Smooth muscle cell (in vitro differentiated cells): ENCODE measurements around the gene TBRG4. TPM values are rescaled to one million over a fixed set of nuclear protein-coding genes. Genes with fewer than 3 reads are reported as not detected.

Experiments used
- DNase-seq: peaks from one replicate; lab custom pipeline; 2025; ENCODE audit not compliant: unreplicated experiment; lab: John Stamatoyannopoulos, UW
- H2AFZ ChIP-seq: fragments of 200-600 bp; sonication (generic); 2 replicates; pipeline ENCODE4 v1.6.0; 2016; ENCODE audit warnings: antibody characterized with exemption, low read depth, mild to moderate bottlenecking
- H3F3A ChIP-seq: fragments of 200-600 bp; sonication (generic); 2 replicates; pipeline ENCODE4 v1.6.0; 2017; ENCODE audit warnings: antibody characterized with exemption, low read depth
- H3K27ac ChIP-seq: fragments of 200-600 bp; sonication (generic); 2 replicates; pipeline ENCODE4 v1.5.1; 2016; ENCODE audit warnings: low read depth, mild to moderate bottlenecking
- H3K27me3 ChIP-seq: fragments of 200-600 bp; sonication (generic); 2 replicates; pipeline ENCODE4 v1.6.1; 2016; ENCODE audit warnings: low read depth, mild to moderate bottlenecking
- H3K36me3 ChIP-seq: fragments of 200-600 bp; sonication (generic); 2 replicates; pipeline ENCODE4 v1.5.1; 2016; ENCODE audit warnings: low read depth
- H3K4me1 ChIP-seq: fragments of 200-600 bp; sonication (generic); 2 replicates; pipeline ENCODE4 v1.5.1; 2016; ENCODE audit warnings: low read depth
- H3K4me2 ChIP-seq: fragments of 200-600 bp; sonication (generic); 2 replicates; pipeline ENCODE4 v1.6.0; 2016; ENCODE audit warnings: mild to moderate bottlenecking
- H3K4me3 ChIP-seq: fragments of 200-600 bp; sonication (generic); 2 replicates; pipeline ENCODE4 v1.5.1; 2016; ENCODE audit warnings: mild to moderate bottlenecking
- H3K79me2 ChIP-seq: fragments of 200-600 bp; sonication (generic); 2 replicates; pipeline ENCODE4 v1.6.0; 2016; ENCODE audit warnings: low read depth, mild to moderate bottlenecking
- H3K9ac ChIP-seq: fragments of 200-600 bp; sonication (generic); 2 replicates; pipeline ENCODE4 v1.6.0; 2016; ENCODE audit warnings: low read depth
- H3K9me3 ChIP-seq: fragments of 200-600 bp; sonication (generic); replicated peaks from 2 replicates; pipeline ENCODE4 v1.5.1; 2016; ENCODE audit warnings: low read depth
- H4K20me1 ChIP-seq: fragments of 200-600 bp; sonication (generic); 2 replicates; pipeline ENCODE4 v1.6.0; 2016; ENCODE audit warnings: low read depth
- WGBS: methylation state at CpG from one replicate; pipeline ENCODE4 v1.1.7; 2016; ENCODE audit warnings: low lambda C conversion rate; 5-methylcytosine and 5-hydroxymethylcytosine counted together
- polyA plus RNA-seq: library from polyadenylated mRNA; unstranded; fragments of >200 nt; fragmentation: Nextera tagmentation; extraction: Ambion mirVana; gene quantifications from 2 replicates; pipeline ENCODE4 v1.2.1, GENCODE V29; 2016
- total RNA-seq: library from RNA; depleted of rRNA; stranded (reverse); fragments of >200 nt; gene quantifications from 2 replicates; pipeline ENCODE4 v1.2.3, GENCODE V29; 2014
- TF ChIP-seq, protein P1 (sequence below): fragments of 200-600 bp; sonication (generic); IDR thresholded peaks from 2 replicates; pipeline ENCODE4 v1.5.1; 2017; ENCODE audit warnings: borderline replicate concordance, mild to moderate bottlenecking, antibody characterized with exemption; ENCODE audit not compliant: insufficient read depth, poor library complexity, severe bottlenecking

Gene TBRG4
- total and polyA plus RNA-seq, 2 experiments from 2014 or later, result 30.2 to 52.5 TPM

DNA sequence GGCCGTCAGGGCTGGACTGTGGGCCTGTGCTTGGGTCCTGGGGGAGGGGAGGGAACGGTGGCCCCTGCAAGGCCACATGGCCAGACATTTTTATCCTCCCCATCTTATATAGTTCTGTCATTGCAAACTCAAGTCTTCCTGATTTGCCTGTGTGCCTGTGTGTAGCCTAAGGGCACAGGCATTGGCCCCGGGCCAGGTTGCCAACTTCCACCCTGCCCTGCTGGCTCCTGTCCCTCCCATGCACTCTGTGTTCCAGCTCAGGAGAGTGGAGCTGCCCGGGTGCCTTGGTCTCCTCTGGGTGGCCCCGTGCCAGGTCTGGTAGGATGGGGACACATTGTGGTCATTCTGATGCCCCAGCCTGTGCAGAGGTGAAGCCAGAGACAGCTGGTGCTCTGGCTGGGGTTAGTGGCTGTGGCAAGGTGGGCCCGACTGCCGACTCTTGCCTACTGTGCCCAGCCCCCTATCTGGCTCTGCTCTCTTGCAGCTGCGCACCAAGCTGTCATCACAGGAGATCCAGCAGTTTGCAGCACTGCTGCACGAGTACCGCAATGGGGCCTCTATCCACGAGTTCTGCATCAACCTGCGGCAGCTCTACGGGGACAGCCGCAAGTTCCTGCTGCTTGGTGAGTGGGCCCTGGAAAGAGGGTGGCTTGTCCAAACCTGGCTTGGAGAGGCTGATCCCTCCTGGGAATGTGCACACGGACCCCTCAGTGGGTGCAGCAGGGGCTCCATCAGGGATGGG lies 37.5 kb downstream of the TBRG4 start:
- H3K79me2 ChIP-seq, result no peaks in the 10 kb centered on the region
- no peaks in the 10 kb centered on the region for H3F3A ChIP-seq
- no peak for DNase-seq
- no peak overlapping the region for H3K4me3 ChIP-seq
- H3K36me3 ChIP-seq, result no peaks in the 10 kb centered on the region
- H3K27ac ChIP-seq, result no peak overlapping the region
- H3K27me3 ChIP-seq, result no peaks in the 10 kb centered on the region
- H3K4me1 ChIP-seq, result no peaks in the 10 kb centered on the region
- no peaks in the 10 kb centered on the region for H3K9me3 ChIP-seq
- H3K4me2 ChIP-seq, result no peak overlapping the region
- 96% methylated on average over 15 of the region's 15 CpGs for WGBS
- no peak overlapping the region for H2AFZ ChIP-seq
- peaks cover 10% of the 10 kb centered on the region for H4K20me1 ChIP-seq
- TF ChIP-seq, protein P1, sequence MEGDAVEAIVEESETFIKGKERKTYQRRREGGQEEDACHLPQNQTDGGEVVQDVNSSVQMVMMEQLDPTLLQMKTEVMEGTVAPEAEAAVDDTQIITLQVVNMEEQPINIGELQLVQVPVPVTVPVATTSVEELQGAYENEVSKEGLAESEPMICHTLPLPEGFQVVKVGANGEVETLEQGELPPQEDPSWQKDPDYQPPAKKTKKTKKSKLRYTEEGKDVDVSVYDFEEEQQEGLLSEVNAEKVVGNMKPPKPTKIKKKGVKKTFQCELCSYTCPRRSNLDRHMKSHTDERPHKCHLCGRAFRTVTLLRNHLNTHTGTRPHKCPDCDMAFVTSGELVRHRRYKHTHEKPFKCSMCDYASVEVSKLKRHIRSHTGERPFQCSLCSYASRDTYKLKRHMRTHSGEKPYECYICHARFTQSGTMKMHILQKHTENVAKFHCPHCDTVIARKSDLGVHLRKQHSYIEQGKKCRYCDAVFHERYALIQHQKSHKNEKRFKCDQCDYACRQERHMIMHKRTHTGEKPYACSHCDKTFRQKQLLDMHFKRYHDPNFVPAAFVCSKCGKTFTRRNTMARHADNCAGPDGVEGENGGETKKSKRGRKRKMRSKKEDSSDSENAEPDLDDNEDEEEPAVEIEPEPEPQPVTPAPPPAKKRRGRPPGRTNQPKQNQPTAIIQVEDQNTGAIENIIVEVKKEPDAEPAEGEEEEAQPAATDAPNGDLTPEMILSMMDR, result no peak
- H3K9ac ChIP-seq, result no peak overlapping the region

DNA sequence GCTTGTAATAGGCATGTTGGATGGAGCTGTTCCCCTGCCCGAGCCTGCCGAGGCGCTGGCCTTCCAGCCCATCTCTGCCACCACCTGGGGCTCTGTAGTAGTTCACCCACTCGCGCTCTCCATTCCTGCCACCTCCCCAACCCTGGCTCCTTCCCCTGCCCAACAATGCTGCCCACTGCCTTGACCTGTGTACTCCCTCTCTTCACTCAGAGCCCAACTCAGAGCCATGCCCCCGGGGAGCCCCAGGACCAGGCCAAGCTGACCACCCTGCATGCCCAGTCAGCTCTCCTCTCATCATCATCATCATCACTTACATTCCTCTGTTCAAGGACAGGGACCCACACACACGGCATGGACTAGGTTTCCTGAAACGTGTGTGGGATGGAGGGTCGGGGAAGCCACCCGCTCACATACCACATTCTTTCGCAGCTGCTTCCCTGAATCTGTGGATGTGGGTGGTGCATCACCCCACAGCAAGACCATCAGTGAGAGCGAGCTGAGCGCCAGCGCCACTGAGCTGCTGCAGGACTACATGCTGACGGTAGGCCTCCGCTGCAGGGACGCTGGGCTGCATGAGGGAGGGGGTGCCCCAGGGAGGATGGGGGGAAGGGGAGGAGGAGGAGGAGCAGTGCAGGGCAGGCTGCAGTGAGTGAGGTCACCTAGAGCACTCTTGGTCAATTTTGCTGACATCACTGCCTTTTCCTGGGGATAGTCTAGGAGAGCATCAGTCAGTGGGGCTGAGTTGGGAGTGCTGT lies 38.3 kb downstream of the TBRG4 start:
- H3F3A ChIP-seq, result no peaks in the 10 kb centered on the region
- no peak overlapping the region for H3K4me3 ChIP-seq
- TF ChIP-seq, protein P1, result no peak
- no peak overlapping the region for H2AFZ ChIP-seq
- peaks cover 12% of the 10 kb centered on the region for H4K20me1 ChIP-seq
- no peak overlapping the region for H3K4me2 ChIP-seq
- no peak overlapping the region for H3K27ac ChIP-seq
- DNase-seq, result no peak
- WGBS, result 95% methylated on average over 17 of the region's 17 CpGs
- no peaks in the 10 kb centered on the region for H3K9me3 ChIP-seq
- no peaks in the 10 kb centered on the region for H3K4me1 ChIP-seq
- H3K27me3 ChIP-seq, result no peaks in the 10 kb centered on the region
- H3K79me2 ChIP-seq, result no peaks in the 10 kb centered on the region
- no peaks in the 10 kb centered on the region for H3K36me3 ChIP-seq
- H3K9ac ChIP-seq, result no peak overlapping the region

DNA sequence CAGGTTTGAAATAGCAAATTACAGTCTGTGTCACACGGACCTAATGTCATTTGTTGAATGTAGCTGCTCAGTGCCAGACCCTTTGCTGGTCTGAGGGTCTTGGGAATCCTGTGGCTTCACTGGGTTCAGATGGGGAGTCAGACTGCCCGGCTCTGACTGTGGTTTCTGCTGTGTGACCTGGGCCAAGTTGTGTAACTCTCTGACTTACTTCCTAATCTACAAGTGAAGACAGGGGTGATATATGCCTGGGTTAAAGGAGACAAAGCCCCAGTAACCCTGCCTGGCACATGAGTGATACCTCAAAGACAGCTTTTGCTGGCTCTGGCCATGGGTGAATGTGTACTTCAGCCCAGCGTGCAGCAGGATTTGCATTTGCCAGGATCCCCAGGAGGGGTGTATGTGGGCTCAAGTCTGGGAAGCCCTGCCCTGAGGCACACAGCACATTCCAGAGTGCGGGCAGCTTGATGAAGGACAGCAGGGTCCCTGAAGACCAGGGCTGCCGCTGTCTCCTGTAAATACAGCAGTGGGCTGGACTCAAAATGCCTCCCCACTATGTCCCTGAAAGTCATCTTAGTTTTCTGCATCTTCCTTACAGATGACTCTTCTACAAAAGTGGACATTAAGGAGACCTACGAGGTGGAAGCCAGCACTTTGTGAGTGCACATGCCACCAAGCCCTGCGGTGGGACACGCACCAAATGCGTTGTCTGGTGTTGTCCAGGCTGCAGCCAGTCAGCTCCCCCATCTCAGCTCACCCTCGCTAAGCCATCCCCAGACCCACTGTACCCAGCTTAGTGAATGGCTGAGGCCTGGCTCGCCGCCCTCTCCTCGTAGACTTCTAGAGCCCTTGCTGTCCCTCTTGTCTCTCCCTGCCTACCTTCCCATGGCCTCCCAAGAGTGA lies 39.1 kb downstream of the TBRG4 start:
- Histone ChIP-seq H3K9ac (no peak overlapping the region), H3F3A (no peaks in the 10 kb centered on the region), H2AFZ (no peak overlapping the region), H4K20me1 (peaks cover 21% of the 10 kb centered on the region), H3K4me1 (no peaks in the 10 kb centered on the region), H3K27me3 (no peaks in the 10 kb centered on the region), H3K9me3 (no peaks in the 10 kb centered on the region), H3K79me2 (no peaks in the 10 kb centered on the region), H3K4me2 (no peak overlapping the region), H3K4me3 (no peak overlapping the region), H3K36me3 (no peaks in the 10 kb centered on the region), H3K27ac (no peak overlapping the region)
- TF ChIP-seq, protein P1, result no peak
- DNase-seq, result no peak
- 89% methylated on average over 13 of the region's 13 CpGs for WGBS
